KOPT-K1 (cell line): ENCODE data around the gene MORN5.

ENCODE experiments used
- H3K27ac ChIP-seq: fragments of 200-600 bp; sonication (generic); 2 replicates; pipeline ENCODE4 v1.5.1; 2016; ENCODE audit warnings: antibody characterized with exemption, mild to moderate bottlenecking, low read depth, low read length; ENCODE audit not compliant: poor library complexity, severe bottlenecking
- H3K36me3 ChIP-seq: fragments of 200-600 bp; sonication (generic); 2 replicates; pipeline ENCODE4 v1.5.1; 2017; ENCODE audit warnings: antibody characterized with exemption, mild to moderate bottlenecking, low read length, moderate library complexity; ENCODE audit not compliant: insufficient read depth
- H3K9me3 ChIP-seq: fragments of 200-600 bp; sonication (generic); 2 replicates; pipeline ENCODE4 v1.5.1; 2017; ENCODE audit warnings: antibody characterized with exemption, low read length, mild to moderate bottlenecking; ENCODE audit not compliant: insufficient read depth, poor library complexity, severe bottlenecking

MORN5 gene

GRCh38 chr9:122218935-122219855 is 59.5 kb downstream of the MORN5 start:
- Histone ChIP-seq H3K36me3 (no peaks in the 10 kb centered on the region), H3K27ac (no peak overlapping the region), H3K9me3 (no peaks in the 10 kb centered on the region)

GRCh38 chr9:122219856-122220672 is 60.4 kb downstream of the MORN5 start:
- H3K36me3 ChIP-seq: no peaks in the 10 kb centered on the region
- no peaks in the 10 kb centered on the region for H3K9me3 ChIP-seq
- no peak overlapping the region for H3K27ac ChIP-seq

GRCh38 chr9:122220673-122221182 is 61.0 kb downstream of the MORN5 start:
- Histone ChIP-seq H3K27ac (no peak overlapping the region), H3K36me3 (no peaks in the 10 kb centered on the region), H3K9me3 (no peaks in the 10 kb centered on the region)

DNA sequence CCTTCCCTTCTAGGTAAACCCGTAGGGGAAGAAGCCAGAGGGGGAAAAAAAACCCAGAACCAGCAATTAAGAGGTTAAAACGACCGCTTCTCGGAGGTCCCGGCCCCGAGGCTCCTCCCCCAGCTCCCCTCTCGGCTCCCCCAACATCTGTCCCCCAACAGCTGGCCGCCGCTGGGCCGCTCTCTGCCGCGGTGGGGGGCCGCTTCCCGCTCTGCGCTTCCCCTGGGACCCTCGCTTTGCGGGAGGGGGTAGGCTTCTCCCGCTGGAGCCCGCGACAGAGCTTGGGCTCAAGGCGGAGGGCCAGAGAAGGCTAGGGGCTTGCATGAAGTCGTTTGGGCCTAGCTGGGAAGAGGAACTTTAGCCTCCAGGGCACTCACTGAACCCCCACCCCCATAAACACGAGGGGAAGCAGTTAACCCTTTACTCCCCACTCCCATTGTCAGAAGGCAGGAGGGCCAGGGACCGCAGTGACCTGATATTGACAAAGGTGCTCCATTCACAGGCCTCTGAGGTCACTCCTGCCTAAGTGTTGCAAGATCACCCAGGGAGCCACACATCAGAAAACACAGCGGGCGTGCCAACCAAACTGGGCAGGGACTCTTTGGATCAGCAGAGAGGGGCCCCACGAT is 61.6 kb downstream of the MORN5 start:
- Histone ChIP-seq H3K36me3 (no peaks in the 10 kb centered on the region), H3K27ac (no peak overlapping the region), H3K9me3 (no peaks in the 10 kb centered on the region)

DNA sequence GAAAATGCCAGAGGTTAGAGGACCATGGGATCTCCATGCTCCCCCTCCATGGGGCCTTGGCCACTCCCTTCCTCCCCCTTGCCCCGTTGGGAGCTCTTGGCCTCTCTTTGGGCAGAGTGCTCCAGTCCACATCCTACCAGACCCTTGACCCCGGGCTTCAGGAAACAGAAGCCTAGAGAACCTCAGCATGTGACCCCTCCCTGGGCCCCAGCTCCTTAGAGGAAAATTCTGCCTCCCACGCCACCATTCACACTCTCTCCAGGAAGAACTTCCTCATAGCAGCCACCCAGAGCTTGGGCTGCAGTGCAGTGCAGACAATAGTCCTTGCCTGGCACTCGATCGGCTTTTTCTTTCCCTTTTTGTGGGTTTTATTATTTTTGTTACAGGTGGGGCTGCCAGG is 63.1 kb downstream of the MORN5 start:
- H3K27ac ChIP-seq: no peak overlapping the region
- no peaks in the 10 kb centered on the region for H3K9me3 ChIP-seq
- no peaks in the 10 kb centered on the region for H3K36me3 ChIP-seq

GRCh38 chr9:122223435-122223834 is 63.7 kb downstream of the MORN5 start:
- no peak overlapping the region for H3K27ac ChIP-seq
- H3K9me3 ChIP-seq: no peaks in the 10 kb centered on the region
- H3K36me3 ChIP-seq: no peaks in the 10 kb centered on the region

DNA sequence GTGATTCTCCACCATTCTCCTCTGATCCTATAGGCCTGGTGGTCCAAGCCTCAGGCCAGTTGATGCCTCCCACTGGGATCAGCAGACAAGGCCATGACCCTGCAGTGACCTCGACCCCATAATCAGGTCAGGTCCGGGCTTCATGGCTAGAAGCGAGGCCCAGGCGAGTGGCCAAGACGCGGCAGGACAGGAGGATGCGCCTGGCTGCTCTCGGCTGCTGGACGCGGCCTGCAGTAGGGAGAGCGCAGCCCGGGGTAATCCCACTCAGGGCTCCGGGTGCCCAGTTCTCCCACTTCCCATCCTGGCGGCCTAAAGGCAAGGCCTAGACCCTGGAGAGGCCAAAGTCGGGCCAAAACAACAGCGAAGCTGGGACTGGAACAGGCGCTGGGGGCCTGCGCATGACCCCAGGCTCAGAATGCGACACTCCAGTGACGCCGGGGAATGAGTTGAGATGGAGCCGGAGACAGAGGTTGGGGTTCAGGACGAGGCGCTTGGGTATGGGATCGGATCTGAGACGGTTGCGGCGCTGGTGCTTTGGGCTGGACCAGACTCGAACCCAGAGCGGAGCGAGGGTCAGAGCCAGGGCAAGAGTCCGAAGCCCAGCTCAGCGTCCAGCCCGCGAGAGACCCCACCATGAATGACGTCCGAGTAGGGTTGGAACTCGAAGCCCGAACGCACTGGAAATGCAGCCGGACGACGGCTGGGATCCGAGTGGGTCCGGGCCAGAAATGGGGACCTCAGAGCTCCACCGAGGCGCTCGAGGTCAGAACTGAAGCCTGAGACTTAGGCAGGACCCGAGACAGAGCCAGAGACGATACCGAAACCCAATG is 65.8 kb downstream of the MORN5 start:
- no peaks in the 10 kb centered on the region for H3K9me3 ChIP-seq
- H3K27ac ChIP-seq: no peak overlapping the region
- no peaks in the 10 kb centered on the region for H3K36me3 ChIP-seq

GRCh38 chr9:122226142-122226757 is 66.5 kb downstream of the MORN5 start:
- H3K27ac ChIP-seq: no peak overlapping the region
- H3K36me3 ChIP-seq: no peaks in the 10 kb centered on the region

GRCh38 chr9:122226758-122227574 is 67.3 kb downstream of the MORN5 start:
- Histone ChIP-seq H3K27ac (no peak overlapping the region), H3K36me3 (no peaks in the 10 kb centered on the region), H3K9me3 (no peaks in the 10 kb centered on the region)

More at GRCh38 chr9:122226142-122226757, 66.5 kb downstream of the MORN5 start:
- no peaks in the 10 kb centered on the region for H3K9me3 ChIP-seq

DNA sequence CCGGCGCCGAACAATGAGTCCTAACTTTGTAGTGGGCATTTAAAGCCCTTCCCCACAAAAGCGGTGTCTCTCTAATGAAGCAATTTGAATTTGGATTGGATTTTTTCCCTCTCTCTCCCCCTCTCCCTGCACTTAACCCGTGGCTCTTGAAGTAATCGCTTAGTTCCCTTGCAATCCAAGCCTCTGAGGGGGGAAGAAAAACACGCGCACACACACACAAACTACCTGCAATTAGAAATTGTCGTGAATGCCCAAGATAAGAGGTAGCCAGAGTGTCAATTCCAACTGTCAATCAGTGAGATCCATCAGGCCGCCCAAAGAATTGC is 67.8 kb downstream of the MORN5 start:
- no peak overlapping the region for H3K27ac ChIP-seq
- H3K9me3 ChIP-seq: no peaks in the 10 kb centered on the region

GRCh38 chr9:122228191-122228567 is 68.5 kb downstream of the MORN5 start:
- Histone ChIP-seq H3K27ac (no peak overlapping the region), H3K36me3 (no peaks in the 10 kb centered on the region), H3K9me3 (no peaks in the 10 kb centered on the region)

More for the DNA sequence above, 67.8 kb downstream of the MORN5 start:
- no peaks in the 10 kb centered on the region for H3K36me3 ChIP-seq

- no peaks in the 10 kb centered on the region for H3K36me3 ChIP-seq
- no peak within 1 kb of the TSS for H3K27ac ChIP-seq
- H3K9me3 ChIP-seq: no peaks in the 10 kb centered on the region
Observed at GRCh38 chr9:122228568-122229484, 69.1 kb downstream of the MORN5 start, which contains the start of gene LHX6. TSS of gene LHX6 (minus strand) at chr9:122228957. CDS start at chr9:122228740, 217 bp downstream.

DNA sequence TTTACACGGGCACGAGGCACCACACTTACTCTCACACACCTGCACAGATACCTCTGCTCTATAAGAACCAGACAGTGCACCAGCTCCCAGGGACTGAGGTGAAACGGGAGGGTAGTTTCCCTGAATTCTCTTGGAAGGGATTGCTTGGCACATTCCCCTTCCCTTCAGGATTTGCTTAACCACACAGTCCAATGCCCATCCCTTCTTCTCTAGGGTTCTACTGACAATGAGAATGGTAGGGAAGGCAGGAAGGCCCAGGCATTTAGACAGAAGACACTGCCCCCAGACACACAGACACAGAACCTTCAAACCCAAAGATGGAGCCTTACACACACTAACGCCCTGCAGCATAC is 69.8 kb downstream of the MORN5 start:
- no peaks in the 10 kb centered on the region for H3K9me3 ChIP-seq
- no peaks in the 10 kb centered on the region for H3K36me3 ChIP-seq
- no peak overlapping the region for H3K27ac ChIP-seq
